ENCODE data around the gene FHIT.

DNA sequence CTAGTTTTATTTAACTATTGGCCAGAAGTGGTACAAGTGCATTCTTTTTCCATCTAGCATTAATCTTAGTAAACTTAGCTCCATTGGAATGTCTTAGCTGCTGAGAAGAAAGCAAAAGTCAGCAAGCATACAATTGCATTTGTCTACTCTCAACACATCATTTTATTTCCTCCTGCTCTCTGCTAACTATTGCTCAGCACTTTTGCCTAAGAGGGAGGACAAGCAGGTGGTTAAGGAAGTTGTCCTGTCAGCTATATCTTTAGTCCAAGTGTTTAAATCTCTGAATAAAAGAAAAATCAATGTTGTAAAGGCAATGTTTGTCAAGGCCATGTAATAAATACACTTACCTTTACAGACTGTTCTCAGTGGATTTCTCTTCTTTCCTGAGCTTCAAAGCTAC, 51.0 kb downstream of the FHIT start:
- TF ChIP-seq, protein P1, sequence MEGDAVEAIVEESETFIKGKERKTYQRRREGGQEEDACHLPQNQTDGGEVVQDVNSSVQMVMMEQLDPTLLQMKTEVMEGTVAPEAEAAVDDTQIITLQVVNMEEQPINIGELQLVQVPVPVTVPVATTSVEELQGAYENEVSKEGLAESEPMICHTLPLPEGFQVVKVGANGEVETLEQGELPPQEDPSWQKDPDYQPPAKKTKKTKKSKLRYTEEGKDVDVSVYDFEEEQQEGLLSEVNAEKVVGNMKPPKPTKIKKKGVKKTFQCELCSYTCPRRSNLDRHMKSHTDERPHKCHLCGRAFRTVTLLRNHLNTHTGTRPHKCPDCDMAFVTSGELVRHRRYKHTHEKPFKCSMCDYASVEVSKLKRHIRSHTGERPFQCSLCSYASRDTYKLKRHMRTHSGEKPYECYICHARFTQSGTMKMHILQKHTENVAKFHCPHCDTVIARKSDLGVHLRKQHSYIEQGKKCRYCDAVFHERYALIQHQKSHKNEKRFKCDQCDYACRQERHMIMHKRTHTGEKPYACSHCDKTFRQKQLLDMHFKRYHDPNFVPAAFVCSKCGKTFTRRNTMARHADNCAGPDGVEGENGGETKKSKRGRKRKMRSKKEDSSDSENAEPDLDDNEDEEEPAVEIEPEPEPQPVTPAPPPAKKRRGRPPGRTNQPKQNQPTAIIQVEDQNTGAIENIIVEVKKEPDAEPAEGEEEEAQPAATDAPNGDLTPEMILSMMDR (IDR thresholded peaks at IDR 0.05): no peak
- no peak for TF ChIP-seq POLR2A (IDR thresholded peaks at IDR 0.05)
- no peak for TF ChIP-seq EP300 (IDR thresholded peaks at IDR 0.05)

All from ovary (tissue), 3 donors.